ENCODE results near the gene EYS.
"Not testable (repeated sequence)": the region's sequence is repeated elsewhere in the genome, so short reads cannot be mapped to it uniquely, and the experiment has no call there.

- TF ChIP-seq POLR2A (IDR thresholded peaks at IDR 0.05; ENCODE audit: low read depth); CTCF (IDR thresholded peaks at IDR 0.05); POLR2AphosphoS5 (IDR thresholded peaks at IDR 0.05): not testable (repeated sequence)
Observed at GRCh38 chr6:64238908-64239307, 1468.1 kb downstream of the EYS start.
